Measurements from ENCODE around the gene PSMD10. TPM values are rescaled to one million over a fixed set of nuclear protein-coding genes. Genes with fewer than 3 reads are reported as not detected.

Gene PSMD10
- total RNA-seq (2022), result 54.8 and 60.0 TPM in 2 replicates
- percentile 80 among the genes with signal in this experiment for Bru-seq, nascent RNA
- percentile 96 among the genes with signal in this experiment for BruChase-seq, experiment 1, labeled RNA remaining after a 6-hour chase
- BruChase-seq, experiment 2, labeled RNA remaining after a 2-hour chase, result percentile 90 among the genes with signal in this experiment
- long read RNA-seq, transcript PSMD10-204 (5 exons, 768 nt), result minor isoform, 7 of 109 reads
- long read RNA-seq, transcript PSMD10-201 (5 exons, 1,546 nt), result major isoform, 93 of 109 reads
- long read RNA-seq, partial matches to known transcripts, result 2 of 109 reads
- long read RNA-seq, other reads (novel, unspliced or antisense), result 6 of 109 reads

DNA sequence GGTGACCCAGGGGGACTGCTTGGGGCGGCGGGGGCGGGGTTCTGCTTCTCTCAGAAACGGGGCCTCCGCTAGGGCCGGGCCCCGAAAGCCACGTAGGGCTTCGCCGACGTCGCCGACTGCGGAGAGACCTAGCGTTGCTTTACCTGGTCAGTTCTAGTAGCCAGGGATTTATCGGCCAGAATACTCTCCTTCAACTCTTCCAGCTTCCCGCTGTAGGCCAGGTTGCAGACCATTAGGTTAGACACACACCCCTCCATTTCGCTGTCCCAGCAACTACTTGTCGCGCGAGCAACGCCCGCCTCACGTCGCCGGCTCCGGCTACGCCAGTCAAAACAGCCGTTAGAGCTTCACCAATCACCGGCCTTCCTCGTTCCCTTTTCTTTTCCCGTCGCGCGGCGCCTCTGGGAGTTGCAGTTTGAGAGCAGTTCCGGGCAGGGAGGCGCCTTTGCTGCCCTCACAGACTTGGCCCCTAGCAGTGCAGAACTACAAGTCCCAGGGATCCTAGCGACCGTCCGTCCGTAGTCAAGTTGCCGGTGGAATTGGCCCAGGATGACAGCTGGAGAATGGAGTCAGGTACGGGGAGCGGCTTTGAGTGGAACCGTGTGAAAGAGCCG is at the start of gene PSMD10, which contains the start of gene ATG4A:
Gene PSMD10, minus strand, starts transcription at position 279 of the 614 bp plus-strand sequence. Its CDS starts 22 bp downstream, at position 257.
Gene ATG4A, plus strand, starts transcription at position 515 of the 614 bp plus-strand sequence. Its CDS starts 49 bp downstream, at position 564.
- intact Hi-C loops (cut with micrococcal nuclease; ENCODE audit: unreplicated experiment), result no loop called here
- BruUV-seq (replicated peaks), result no TSS peak
- Mint-ChIP-seq H3K4me3 (ENCODE audit: low read depth, unreplicated experiment) (no peak within 1 kb of the TSS), H3K4me1 (ENCODE audit: low read depth, unreplicated experiment) (peaks cover 7% of the 10 kb centered on the region), H3K27ac (ENCODE audit: unreplicated experiment) (no peak within 1 kb of the TSS), H3K27me3 (ENCODE audit: unreplicated experiment) (no peaks in the 10 kb centered on the region), H3K9me3 (ENCODE audit: low read depth, unreplicated experiment) (no peaks in the 10 kb centered on the region), H3K36me3 (ENCODE audit: insufficient read depth, unreplicated experiment) (no peaks in the 10 kb centered on the region)
- peak; percentile 92 for DNase-seq
- TF ChIP-seq CTCF (IDR thresholded peaks at IDR 0.05; ENCODE audit: unreplicated experiment), result no peak
- CTCF ChIA-PET, result interaction anchor here (1.2 to 1.3 kb wide), 2 partner anchors 20 to 109 kb away, joined by 3 to 4 read pairs; no protein-coding TSS in a partner anchor

- intact Hi-C loops (cut with micrococcal nuclease; ENCODE audit: unreplicated experiment), result no loop called here
- peaks cover 2% of the 10 kb centered on the region for H3K9me3 Mint-ChIP-seq (ENCODE audit: low read depth, unreplicated experiment)
- H3K36me3 Mint-ChIP-seq (ENCODE audit: insufficient read depth, unreplicated experiment), result no peaks in the 10 kb centered on the region
- no peaks in the 10 kb centered on the region for H3K27me3 Mint-ChIP-seq (ENCODE audit: unreplicated experiment)
- no peaks in the 10 kb centered on the region for H3K4me1 Mint-ChIP-seq (ENCODE audit: low read depth, unreplicated experiment)
- no peak overlapping the region for H3K27ac Mint-ChIP-seq (ENCODE audit: unreplicated experiment)
- BruUV-seq (replicated peaks), result no TSS peak
- no peak overlapping the region for H3K4me3 Mint-ChIP-seq (ENCODE audit: low read depth, unreplicated experiment)
- DNase-seq, result peak; percentile 3
- CTCF ChIA-PET, result interaction anchor here (1.4 kb wide), 1 partner anchor 22 kb away, joined by 3 read pairs; no protein-coding TSS in a partner anchor
- no peak for TF ChIP-seq CTCF (IDR thresholded peaks at IDR 0.05; ENCODE audit: unreplicated experiment)
Measured at GRCh38 chrX:108138814-108139702, 47.7 kb upstream of the PSMD10 start.

DNA sequence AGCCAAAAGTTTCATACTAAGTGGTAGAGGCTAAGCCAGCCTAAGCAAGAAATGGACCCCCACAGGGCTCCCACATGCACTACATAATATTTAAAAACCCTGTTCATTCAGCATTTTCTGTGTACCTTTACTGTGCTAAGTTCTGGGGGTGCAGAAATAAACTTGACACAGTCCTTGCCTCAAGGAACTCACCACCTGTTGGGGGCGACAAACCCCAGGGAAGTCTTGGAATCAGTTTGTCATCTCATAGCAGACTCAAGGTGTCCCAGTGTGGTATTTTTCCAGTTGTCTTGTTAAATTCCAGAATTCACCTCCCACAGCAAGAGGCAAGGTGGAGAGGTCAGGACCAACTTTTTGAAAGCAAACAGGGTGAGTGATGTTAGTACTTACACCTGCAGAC is 43.4 kb upstream of the PSMD10 start:
- Mint-ChIP-seq H3K27me3 (ENCODE audit: unreplicated experiment) (no peaks in the 10 kb centered on the region), H3K36me3 (ENCODE audit: insufficient read depth, unreplicated experiment) (no peaks in the 10 kb centered on the region), H3K4me3 (ENCODE audit: low read depth, unreplicated experiment) (no peak overlapping the region), H3K27ac (ENCODE audit: unreplicated experiment) (no peak overlapping the region), H3K4me1 (ENCODE audit: low read depth, unreplicated experiment) (no peaks in the 10 kb centered on the region), H3K9me3 (ENCODE audit: low read depth, unreplicated experiment) (peaks cover 2% of the 10 kb centered on the region)
- intact Hi-C loops (cut with micrococcal nuclease; ENCODE audit: unreplicated experiment), result no loop called here
- no peak for TF ChIP-seq CTCF (IDR thresholded peaks at IDR 0.05; ENCODE audit: unreplicated experiment)
- no peak for DNase-seq
- BruUV-seq (replicated peaks), result no TSS peak
- CTCF ChIA-PET, result no interaction called here

GRCh38 chrX:108132876-108133275 is 41.5 kb upstream of the PSMD10 start:
- BruUV-seq (replicated peaks), result no TSS peak
- intact Hi-C loops (cut with micrococcal nuclease; ENCODE audit: unreplicated experiment), result no loop called here
- H3K4me1 Mint-ChIP-seq (ENCODE audit: low read depth, unreplicated experiment), result no peaks in the 10 kb centered on the region
- CTCF ChIA-PET, result no interaction called here
- TF ChIP-seq CTCF (IDR thresholded peaks at IDR 0.05; ENCODE audit: unreplicated experiment), result no peak
- H3K27ac Mint-ChIP-seq (ENCODE audit: unreplicated experiment), result no peak overlapping the region
- DNase-seq, result no peak
- H3K9me3 Mint-ChIP-seq (ENCODE audit: low read depth, unreplicated experiment), result no peaks in the 10 kb centered on the region
- no peaks in the 10 kb centered on the region for H3K27me3 Mint-ChIP-seq (ENCODE audit: unreplicated experiment)
- H3K4me3 Mint-ChIP-seq (ENCODE audit: low read depth, unreplicated experiment), result no peak overlapping the region
- H3K36me3 Mint-ChIP-seq (ENCODE audit: insufficient read depth, unreplicated experiment), result no peaks in the 10 kb centered on the region

Data from Calu3 (cell line).